Ascending aorta (tissue), 2 donors: ENCODE measurements around the gene CARD19. TPM values are rescaled to one million over a fixed set of nuclear protein-coding genes. Genes with fewer than 3 reads are reported as not detected.

Source experiments
- DNase-seq, 2 donors: peaks; one replicate each; pipeline ENCODE4 v3.0.0-alpha.2; 2019; ENCODE audit warnings: low spot score in 2 of 2
- H3K27ac ChIP-seq, 2 donors: fragments of 200-600 bp; sonication (generic); one replicate each; pipeline ENCODE4 v1.5.1; 2016 to 2017; ENCODE audit warnings: mild to moderate bottlenecking in 1 of 2
- H3K27me3 ChIP-seq: fragments of 200-600 bp; sonication (generic); one replicate; pipeline ENCODE4 v1.5.1; 2017
- H3K36me3 ChIP-seq, 2 donors: fragments of 200-600 bp; sonication (generic); one replicate each; pipeline ENCODE4 v1.5.1; 2016
- H3K4me1 ChIP-seq, 2 donors: fragments of 200-600 bp; sonication (generic); one replicate each; pipeline ENCODE4 v1.5.1; 2016 to 2017; ENCODE audit warnings: mild to moderate bottlenecking in 1 of 2
- H3K4me3 ChIP-seq, 2 donors: fragments of 200-600 bp; sonication (generic); one replicate each; pipeline ENCODE4 v1.5.1; 2016 to 2017; ENCODE audit warnings: mild to moderate bottlenecking in 1 of 2
- H3K9me3 ChIP-seq, 2 donors: fragments of 200-600 bp; sonication (generic); one replicate each; pipeline ENCODE4 v1.5.1; 2016
- intact Hi-C: fragments of 100-400 bp; cut with DNase I; formaldehyde crosslinking; loops from one replicate; pipeline ENCODE4 v1.15.1; 2023
- total RNA-seq: library from RNA; depleted of rRNA; stranded (reverse); fragments of >200 nt; gene quantifications from one replicate; pipeline ENCODE4 v1.1.0, GENCODE V29; 2016
- TF ChIP-seq, protein P1 (sequence below), 3 experiments: fragments of 200-600 bp in 2 of 3; fragments of 450-650 bp in 1 of 3; sonication (generic) in 2 of 3; IDR thresholded peaks; one replicate each; pipeline ENCODE4 v1.5.1; 2016 to 2019; ENCODE audit warnings: antibody characterized with exemption in 3 of 3, mild to moderate bottlenecking in 1 of 3, moderate library complexity in 1 of 3

The CARD19 gene
- total RNA-seq, 1 donor from 2014 or later = 212 TPM

DNA sequence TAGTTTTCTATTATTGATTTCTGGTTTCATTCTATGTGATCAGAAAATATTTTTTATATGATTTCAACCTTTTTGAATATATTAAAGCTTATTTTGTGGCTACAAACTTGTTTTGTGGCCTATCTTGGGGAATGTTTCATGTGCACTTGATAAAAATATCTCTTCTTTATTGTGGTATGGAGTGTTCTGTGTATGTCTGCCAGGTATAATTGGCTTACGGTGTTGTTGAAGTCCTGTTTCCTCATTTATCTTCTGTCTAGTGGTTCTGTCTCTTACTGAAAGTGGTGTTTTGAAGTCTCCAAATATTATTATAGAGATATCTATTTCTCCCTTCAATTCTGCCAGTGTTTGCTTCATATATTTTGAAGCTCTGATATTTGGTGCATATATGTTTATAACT is 9.6 kb downstream of the CARD19 start:
- Histone ChIP-seq H3K27ac (no peak overlapping the region), H3K9me3 (peaks cover 0 to 10% of the 10 kb centered on the region in 2 donors), H3K36me3 (peaks cover 15 to 36% of the 10 kb centered on the region in 2 donors), H3K27me3 (no peaks in the 10 kb centered on the region), H3K4me3 (no peak overlapping the region), H3K4me1 (peaks cover 0 to 11% of the 10 kb centered on the region in 2 donors)
- intact Hi-C loops = no loop called here
- DNase-seq = no peak
- TF ChIP-seq, protein P1, sequence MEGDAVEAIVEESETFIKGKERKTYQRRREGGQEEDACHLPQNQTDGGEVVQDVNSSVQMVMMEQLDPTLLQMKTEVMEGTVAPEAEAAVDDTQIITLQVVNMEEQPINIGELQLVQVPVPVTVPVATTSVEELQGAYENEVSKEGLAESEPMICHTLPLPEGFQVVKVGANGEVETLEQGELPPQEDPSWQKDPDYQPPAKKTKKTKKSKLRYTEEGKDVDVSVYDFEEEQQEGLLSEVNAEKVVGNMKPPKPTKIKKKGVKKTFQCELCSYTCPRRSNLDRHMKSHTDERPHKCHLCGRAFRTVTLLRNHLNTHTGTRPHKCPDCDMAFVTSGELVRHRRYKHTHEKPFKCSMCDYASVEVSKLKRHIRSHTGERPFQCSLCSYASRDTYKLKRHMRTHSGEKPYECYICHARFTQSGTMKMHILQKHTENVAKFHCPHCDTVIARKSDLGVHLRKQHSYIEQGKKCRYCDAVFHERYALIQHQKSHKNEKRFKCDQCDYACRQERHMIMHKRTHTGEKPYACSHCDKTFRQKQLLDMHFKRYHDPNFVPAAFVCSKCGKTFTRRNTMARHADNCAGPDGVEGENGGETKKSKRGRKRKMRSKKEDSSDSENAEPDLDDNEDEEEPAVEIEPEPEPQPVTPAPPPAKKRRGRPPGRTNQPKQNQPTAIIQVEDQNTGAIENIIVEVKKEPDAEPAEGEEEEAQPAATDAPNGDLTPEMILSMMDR (IDR thresholded peaks at IDR 0.05) = no peak

DNA sequence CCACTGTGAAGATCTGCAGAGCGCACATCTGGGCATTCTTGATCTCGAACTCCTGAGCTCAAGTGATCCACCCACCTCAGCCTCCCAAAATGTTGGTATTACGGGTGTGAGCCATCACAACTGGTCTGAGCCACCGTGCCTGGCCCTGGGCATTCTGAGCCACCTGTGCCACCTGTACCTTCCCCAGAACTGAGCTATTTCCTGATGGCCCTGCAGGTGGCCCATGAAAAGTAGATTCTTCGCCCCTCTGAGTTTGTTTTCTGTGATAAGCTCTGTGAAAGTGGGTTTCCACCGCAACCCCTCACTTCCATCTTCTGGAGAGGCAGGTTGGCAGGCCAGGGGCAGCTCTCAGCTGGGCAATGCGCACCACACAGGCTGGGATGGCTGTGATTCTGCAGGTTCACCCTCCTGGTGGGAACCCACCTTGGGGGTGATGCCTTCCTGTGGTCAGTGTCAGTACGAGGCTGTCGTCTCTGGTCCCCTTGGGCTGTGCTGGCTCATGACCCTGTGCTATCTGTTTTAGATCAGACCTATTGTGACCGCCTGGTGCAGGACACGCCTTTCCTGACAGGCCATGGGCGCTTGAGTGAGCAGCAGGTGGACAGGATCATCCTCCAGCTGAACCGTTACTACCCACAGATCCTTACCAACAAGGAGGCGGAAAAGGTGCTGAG is 11.3 kb downstream of the CARD19 start:
- TF ChIP-seq, protein P1 (IDR thresholded peaks at IDR 0.05) = no peak
- peaks cover 0 to 10% of the 10 kb centered on the region in 2 donors for H3K9me3 ChIP-seq
- peaks cover 0 to 11% of the 10 kb centered on the region in 2 donors for H3K4me1 ChIP-seq
- intact Hi-C loops = no loop called here
- no peak overlapping the region for H3K4me3 ChIP-seq
- peaks cover 32 to 52% of the 10 kb centered on the region in 2 donors for H3K36me3 ChIP-seq
- peak; percentile 5 to 60 for DNase-seq
- no peaks in the 10 kb centered on the region for H3K27me3 ChIP-seq
- H3K27ac ChIP-seq = no peak overlapping the region

DNA sequence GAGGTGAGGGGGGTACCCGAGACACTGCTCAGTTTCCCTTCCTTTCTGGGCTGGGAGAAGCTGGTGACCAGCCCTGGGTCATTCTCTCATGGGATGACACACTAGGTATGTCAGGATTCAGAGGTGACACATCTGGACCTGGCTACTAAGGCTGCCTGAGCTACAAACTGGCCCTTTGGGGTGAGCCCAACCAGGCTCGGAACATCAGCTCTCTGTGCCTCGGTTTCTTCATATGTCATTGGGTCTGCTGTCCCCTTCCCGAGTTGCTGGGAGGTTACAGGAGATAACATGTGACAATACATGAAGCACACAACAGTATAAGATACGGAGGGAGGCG is 11.8 kb downstream of the CARD19 start:
- TF ChIP-seq, protein P1 (IDR thresholded peaks at IDR 0.05) = no peak
- H3K27me3 ChIP-seq = no peaks in the 10 kb centered on the region
- intact Hi-C loops = no loop called here
- H3K4me1 ChIP-seq = peaks cover 0 to 8% of the 10 kb centered on the region in 2 donors
- DNase-seq = no peak
- H3K27ac ChIP-seq = no peak overlapping the region
- peaks cover 0 to 10% of the 10 kb centered on the region in 2 donors for H3K9me3 ChIP-seq
- peaks cover 37 to 57% of the 10 kb centered on the region in 2 donors for H3K36me3 ChIP-seq
- H3K4me3 ChIP-seq = no peak overlapping the region

DNA sequence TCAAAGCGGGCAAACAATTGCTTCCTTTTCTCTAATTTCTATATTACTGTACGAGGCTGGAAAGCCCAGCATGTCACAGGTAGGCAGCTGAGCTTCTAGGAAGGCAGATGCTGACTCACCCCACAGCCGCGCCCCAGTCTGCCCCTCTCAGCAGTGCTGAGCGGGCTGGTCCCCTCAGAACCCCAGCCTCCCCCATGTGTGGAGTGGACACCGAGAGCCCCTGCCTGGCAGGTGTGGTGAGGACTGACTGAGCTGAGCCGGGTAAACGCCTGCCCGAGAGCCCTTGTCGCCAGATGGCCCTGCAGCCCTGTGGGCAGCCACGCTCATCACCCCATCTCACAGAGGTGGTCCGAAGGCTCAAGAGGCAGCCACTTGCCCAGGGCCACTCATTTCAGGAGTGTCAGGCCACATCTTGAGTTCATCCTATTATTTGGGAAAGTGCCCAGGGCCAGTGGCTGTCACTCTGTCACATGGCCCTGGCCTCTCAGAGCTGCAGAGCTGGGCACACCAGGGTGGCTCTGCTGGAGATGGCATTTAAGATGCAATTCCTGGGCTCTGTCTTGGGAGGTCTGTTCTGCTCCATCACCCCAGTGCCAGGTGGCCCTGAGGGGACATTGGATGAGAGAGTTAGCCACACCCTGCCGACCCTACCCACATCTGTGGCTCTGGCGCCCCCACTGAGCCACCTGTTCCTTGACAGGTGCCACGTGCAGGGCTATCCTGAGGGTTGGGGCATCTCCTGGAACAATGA is 12.4 kb downstream of the CARD19 start:
- intact Hi-C loops = no loop called here

DNA sequence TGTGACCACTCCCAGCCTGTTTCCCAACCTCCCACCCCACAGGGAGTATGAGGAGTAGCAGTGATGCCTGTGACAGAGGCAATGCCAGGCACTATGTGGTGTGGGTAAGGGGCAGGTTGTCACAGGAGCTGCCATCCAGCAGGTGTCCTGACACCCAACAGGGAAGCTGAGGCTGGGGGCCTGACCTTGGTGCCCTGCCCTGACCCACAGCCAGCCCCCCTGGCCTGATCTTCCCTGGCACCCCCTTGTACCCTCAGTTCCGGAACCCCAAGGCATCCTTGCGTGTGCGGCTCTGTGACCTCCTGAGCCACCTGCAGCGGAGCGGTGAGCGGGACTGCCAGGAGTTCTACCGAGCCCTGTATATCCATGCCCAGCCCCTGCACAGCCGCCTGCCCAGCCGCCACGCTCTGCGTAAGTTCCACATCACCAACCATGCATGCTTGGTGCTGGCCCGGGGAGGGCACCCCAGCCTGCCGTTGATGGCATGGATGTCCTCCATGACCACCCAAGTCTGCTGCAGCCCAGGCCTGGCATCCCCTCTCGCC is 14.4 kb downstream of the CARD19 start:
- Histone ChIP-seq H3K36me3 (peaks cover 50 to 60% of the 10 kb centered on the region in 2 donors), H3K9me3 (no peaks in the 10 kb centered on the region), H3K4me1 (peaks cover 0 to 8% of the 10 kb centered on the region in 2 donors), H3K4me3 (no peak overlapping the region), H3K27ac (no peak overlapping the region), H3K27me3 (no peaks in the 10 kb centered on the region)
- peak; percentile 8 to 58 for DNase-seq
- intact Hi-C loops = no loop called here
- TF ChIP-seq, protein P1 (IDR thresholded peaks at IDR 0.05) = no peak

More for the DNA sequence above, 12.4 kb downstream of the CARD19 start:
- Histone ChIP-seq H3K4me1 (peaks cover 0 to 8% of the 10 kb centered on the region in 2 donors), H3K9me3 (peaks cover 0 to 10% of the 10 kb centered on the region in 2 donors), H3K36me3 (peaks cover 42 to 64% of the 10 kb centered on the region in 2 donors), H3K27ac (no peak overlapping the region), H3K27me3 (no peaks in the 10 kb centered on the region), H3K4me3 (no peak overlapping the region)
- TF ChIP-seq, protein P1 (IDR thresholded peaks at IDR 0.05) = no peak
- peak; percentile 7 to 63 for DNase-seq
